ENCODE results near the gene MEGF11.

MEGF11 gene

GRCh38 chr15:66226736-66227135, 26.8 kb downstream of the MEGF11 start:
- Histone ChIP-seq H3K4me2 (ENCODE audit: low read length) (no peak overlapping the region), H3K79me2 (no peaks in the 10 kb centered on the region), H3K27me3 (ENCODE audit: control insufficient read depth, insufficient read depth, low read length) (no peaks in the 10 kb centered on the region), H3K9ac (no peak overlapping the region), H3K27ac (no peak overlapping the region), H3K4me3 (ENCODE audit: low read depth, low read length) (no peak overlapping the region), H3K36me3 (ENCODE audit: control insufficient read depth, insufficient read depth, low read length) (no peaks in the 10 kb centered on the region), H2AFZ (no peak overlapping the region), H3K9me3 (ENCODE audit: control insufficient read depth, low read length) (no peaks in the 10 kb centered on the region), H3K4me1 (no peaks in the 10 kb centered on the region)
- no peak for TF ChIP-seq CTCF (IDR thresholded peaks at IDR 0.05)

- Histone ChIP-seq H3K27ac (no peak overlapping the region), H3K4me2 (ENCODE audit: low read length) (no peak overlapping the region), H2AFZ (no peak overlapping the region), H3K4me1 (no peaks in the 10 kb centered on the region), H3K27me3 (ENCODE audit: control insufficient read depth, insufficient read depth, low read length) (no peaks in the 10 kb centered on the region), H3K9me3 (ENCODE audit: control insufficient read depth, low read length) (no peaks in the 10 kb centered on the region), H3K36me3 (ENCODE audit: control insufficient read depth, insufficient read depth, low read length) (no peaks in the 10 kb centered on the region), H3K9ac (no peak overlapping the region), H3K4me3 (ENCODE audit: low read depth, low read length) (no peak overlapping the region), H3K79me2 (no peaks in the 10 kb centered on the region)
- TF ChIP-seq CTCF (IDR thresholded peaks at IDR 0.05) = no peak
Measured at GRCh38 chr15:66225656-66226274, 27.8 kb downstream of the MEGF11 start.

GRCh38 chr15:66224946-66225345, 28.6 kb downstream of the MEGF11 start:
- Histone ChIP-seq H3K4me3 (ENCODE audit: low read depth, low read length) (no peak overlapping the region), H3K36me3 (ENCODE audit: control insufficient read depth, insufficient read depth, low read length) (no peaks in the 10 kb centered on the region), H3K79me2 (no peaks in the 10 kb centered on the region), H3K4me2 (ENCODE audit: low read length) (no peak overlapping the region), H3K27me3 (ENCODE audit: control insufficient read depth, insufficient read depth, low read length) (no peaks in the 10 kb centered on the region), H3K27ac (no peak overlapping the region), H3K9me3 (ENCODE audit: control insufficient read depth, low read length) (no peaks in the 10 kb centered on the region), H3K4me1 (no peaks in the 10 kb centered on the region), H3K9ac (no peak overlapping the region), H2AFZ (no peak overlapping the region)
- no peak for TF ChIP-seq CTCF (IDR thresholded peaks at IDR 0.05)

- no peak overlapping the region for H3K9ac ChIP-seq
- H3K9me3 ChIP-seq (ENCODE audit: control insufficient read depth, low read length) = no peaks in the 10 kb centered on the region
- H3K27ac ChIP-seq = no peak overlapping the region
- H3K4me2 ChIP-seq (ENCODE audit: low read length) = no peak overlapping the region
- no peaks in the 10 kb centered on the region for H3K36me3 ChIP-seq (ENCODE audit: control insufficient read depth, insufficient read depth, low read length)
- H3K4me3 ChIP-seq (ENCODE audit: low read depth, low read length) = no peak overlapping the region
- no peaks in the 10 kb centered on the region for H3K4me1 ChIP-seq
- H3K27me3 ChIP-seq (ENCODE audit: control insufficient read depth, insufficient read depth, low read length) = no peaks in the 10 kb centered on the region
- TF ChIP-seq CTCF (IDR thresholded peaks at IDR 0.05) = no peak
- no peak overlapping the region for H2AFZ ChIP-seq
- no peaks in the 10 kb centered on the region for H3K79me2 ChIP-seq
Measured at GRCh38 chr15:66222273-66223198, 31.0 kb downstream of the MEGF11 start.

All from parathyroid adenoma (tissue), 2 donors.